OCI-LY1 (cell line): ENCODE measurements around the gene FZD7.

Source experiments
- CTCF ChIP-seq: fragments of 200-600 bp; sonication (generic), shearing (Covaris generic); IDR thresholded peaks from 2 replicates; pipeline ENCODE4 v1.5.1; 2017; ENCODE audit warnings: mild to moderate bottlenecking, antibody characterized with exemption, low read length, moderate library complexity, mixed read lengths
- EZH2 ChIP-seq: fragments of 200-600 bp; sonication (generic), shearing (Covaris generic); IDR thresholded peaks from 2 replicates; pipeline ENCODE4 v1.8.0; 2017; ENCODE audit warnings: borderline replicate concordance, mixed run types, mild to moderate bottlenecking, antibody characterized with exemption, low read length, moderate library complexity, mixed read lengths

- no peak for TF ChIP-seq CTCF
- TF ChIP-seq EZH2, result no peak
Measured at GRCh38 chr2:202067589-202067988, 33.9 kb downstream of the FZD7 start.
